ENCODE results near the gene ZNF101.

DNA sequence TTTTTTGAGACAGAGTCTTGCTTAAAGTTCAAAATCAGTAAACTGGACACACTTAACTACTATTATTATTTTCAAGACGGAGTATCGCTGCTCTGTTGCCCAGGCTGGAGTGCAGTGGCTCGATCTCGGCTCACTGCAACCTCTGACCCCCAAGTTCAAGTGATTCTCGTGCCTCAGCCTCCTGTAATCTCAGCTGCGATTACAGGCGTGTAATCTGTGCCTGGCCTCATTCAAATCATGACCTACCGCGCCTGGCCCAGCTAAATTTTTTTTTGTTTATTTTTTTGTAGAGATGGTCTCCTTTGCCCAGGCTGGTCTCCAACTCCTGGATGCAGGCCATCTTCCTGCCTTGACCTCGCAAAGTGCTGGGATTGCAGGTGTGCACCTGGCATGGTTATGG is 23.0 kb downstream of the ZNF101 start:
- TF ChIP-seq, protein P1, sequence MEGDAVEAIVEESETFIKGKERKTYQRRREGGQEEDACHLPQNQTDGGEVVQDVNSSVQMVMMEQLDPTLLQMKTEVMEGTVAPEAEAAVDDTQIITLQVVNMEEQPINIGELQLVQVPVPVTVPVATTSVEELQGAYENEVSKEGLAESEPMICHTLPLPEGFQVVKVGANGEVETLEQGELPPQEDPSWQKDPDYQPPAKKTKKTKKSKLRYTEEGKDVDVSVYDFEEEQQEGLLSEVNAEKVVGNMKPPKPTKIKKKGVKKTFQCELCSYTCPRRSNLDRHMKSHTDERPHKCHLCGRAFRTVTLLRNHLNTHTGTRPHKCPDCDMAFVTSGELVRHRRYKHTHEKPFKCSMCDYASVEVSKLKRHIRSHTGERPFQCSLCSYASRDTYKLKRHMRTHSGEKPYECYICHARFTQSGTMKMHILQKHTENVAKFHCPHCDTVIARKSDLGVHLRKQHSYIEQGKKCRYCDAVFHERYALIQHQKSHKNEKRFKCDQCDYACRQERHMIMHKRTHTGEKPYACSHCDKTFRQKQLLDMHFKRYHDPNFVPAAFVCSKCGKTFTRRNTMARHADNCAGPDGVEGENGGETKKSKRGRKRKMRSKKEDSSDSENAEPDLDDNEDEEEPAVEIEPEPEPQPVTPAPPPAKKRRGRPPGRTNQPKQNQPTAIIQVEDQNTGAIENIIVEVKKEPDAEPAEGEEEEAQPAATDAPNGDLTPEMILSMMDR (IDR thresholded peaks at IDR 0.05), result no peak
- TF ChIP-seq POLR2A (IDR thresholded peaks at IDR 0.05), result no peak
